Measurements from ENCODE around the gene GDPGP1. TPM values are rescaled to one million over a fixed set of nuclear protein-coding genes. Genes with fewer than 3 reads are reported as not detected.

Gene GDPGP1
- 6.1 and 7.1 TPM in 2 replicates for total RNA-seq

GRCh38 chr15:90234096-90234988 is at the start of gene GDPGP1:
Gene GDPGP1 (plus strand): TSS chr15:90234209. CDS start chr15:90240909, 6,700 bp downstream.

GRCh38 chr15:90201130-90201943 is 32.7 kb upstream of the GDPGP1 start, which contains the start of gene SEMA4B:
Gene SEMA4B (plus strand): TSS chr15:90201330. CDS start chr15:90201579, 249 bp downstream.

GRCh38 chr15:90233387-90234095 is 468 bp upstream of the GDPGP1 start, which contains the start of gene CIB1:
Gene CIB1 (minus strand): TSS chr15:90233941. CDS start chr15:90233885, 56 bp downstream.

GRCh38 chr15:90249203-90249863 is 15.3 kb downstream of the GDPGP1 start, which contains the start of gene TTLL13:
Gene TTLL13 (plus strand): TSS chr15:90249556. CDS start chr15:90250631, 1,075 bp downstream.

GRCh38 chr15:90265271-90266060 is 31.5 kb downstream of the GDPGP1 start, which contains the start of gene NGRN:
Gene NGRN (plus strand): TSS chr15:90265672. CDS start chr15:90265713, 41 bp downstream.

Other genes starting within 250 kb of the GDPGP1 start
- 7.4 and 13.7 TPM in 2 replicates for gene ZNF710, start 232.9 kb upstream of the GDPGP1 start, total RNA-seq
- 102 and 108 TPM in 2 replicates for gene IDH2, start 131.7 kb upstream of the GDPGP1 start, total RNA-seq
- 17.2 and 33.7 TPM in 2 replicates for gene SEMA4B, start 32.9 kb upstream of the GDPGP1 start, total RNA-seq
- 30.3 and 33.3 TPM in 2 replicates for gene CIB1, start 268 bp upstream of the GDPGP1 start, total RNA-seq
- gene TTLL13, start 15.3 kb downstream of the GDPGP1 start, total RNA-seq, result 0.14 TPM in 1 of 2 replicates, not detected in the other
- 89.2 and 111 TPM in 2 replicates for gene NGRN, start 31.5 kb downstream of the GDPGP1 start, total RNA-seq
- gene ZNF774, start 118.1 kb downstream of the GDPGP1 start, total RNA-seq, result 2.1 and 6.7 TPM in 2 replicates
- gene IQGAP1, start 154.0 kb downstream of the GDPGP1 start, total RNA-seq, result 182 and 447 TPM in 2 replicates

Measured in smooth muscle cell of the umbilical artery (primary cell).